Measurements from ENCODE around the gene PTPRF.

- 0 out of 2 replicates have a peak, but pooled peaks have one; percentile 6 for TF ChIP-seq CEBPB (IDR thresholded peaks at IDR 0.05)
- no peak for TF ChIP-seq TCF12 (IDR thresholded peaks at IDR 0.05; ENCODE audit: low read depth)
- no peak for TF ChIP-seq EP300 (IDR thresholded peaks at IDR 0.05; ENCODE audit: borderline replicate concordance)
- TF ChIP-seq REST (IDR thresholded peaks at IDR 0.05; ENCODE audit: low read depth), result no peak
- no peak for TF ChIP-seq TAF1 (IDR thresholded peaks at IDR 0.05; ENCODE audit: low read depth)
- no peak for TF ChIP-seq RAD21 (IDR thresholded peaks at IDR 0.05; ENCODE audit: low read depth)
- no peak for TF ChIP-seq NFIC (IDR thresholded peaks at IDR 0.05)
- TF ChIP-seq TEAD4 (IDR thresholded peaks at IDR 0.05), result no peak
- no peak for TF ChIP-seq CREB1 (IDR thresholded peaks at IDR 0.05; ENCODE audit: low read depth)
- TF ChIP-seq YY1 (IDR thresholded peaks at IDR 0.05; ENCODE audit: low read depth), result no peak
- TF ChIP-seq MAX (IDR thresholded peaks at IDR 0.05), result no peak
Measured at GRCh38 chr1:43539726-43540434, 9.2 kb downstream of the PTPRF start.
